ENCODE measurements around the gene PIMREG.

Gene PIMREG

GRCh38 chr17:6443692-6444570, at the start of gene PIMREG:
Gene PIMREG (plus strand): TSS chr17:6444455. CDS start chr17:6445111, 656 bp downstream.
- DNase-seq: peak; percentile 96

- DNase-seq: no peak
Measured at GRCh38 chr17:6398955-6399354, 45.3 kb upstream of the PIMREG start.

GRCh38 chr17:6402258-6402657, 42.0 kb upstream of the PIMREG start:
- no peak for DNase-seq

- no peak for DNase-seq
Measured at GRCh38 chr17:6408276-6408675, 36.0 kb upstream of the PIMREG start.

- DNase-seq: no peak
Measured at GRCh38 chr17:6408735-6409134, 35.5 kb upstream of the PIMREG start.

- no peak for DNase-seq
Measured at GRCh38 chr17:6413065-6413464, 31.2 kb upstream of the PIMREG start.

- DNase-seq: no peak
Measured at GRCh38 chr17:6415616-6416015, 28.6 kb upstream of the PIMREG start.

- no peak for DNase-seq
Measured at GRCh38 chr17:6420173-6420641, 24.0 kb upstream of the PIMREG start.

- peak; percentile 90 for DNase-seq
Measured at GRCh38 chr17:6421700-6422604, 22.3 kb upstream of the PIMREG start.

GRCh38 chr17:6422654-6423241, 21.5 kb upstream of the PIMREG start:
- DNase-seq: no peak

- DNase-seq: no peak
Measured at GRCh38 chr17:6423931-6424330, 20.3 kb upstream of the PIMREG start.

GRCh38 chr17:6425407-6425806, 18.8 kb upstream of the PIMREG start:
- DNase-seq: no peak

- no peak for DNase-seq
Measured at GRCh38 chr17:6426356-6427101, 17.7 kb upstream of the PIMREG start.

- peak; percentile 70 for DNase-seq
Measured at GRCh38 chr17:6427279-6427781, 16.9 kb upstream of the PIMREG start.

- DNase-seq: no peak
Measured at GRCh38 chr17:6428207-6428965, 15.9 kb upstream of the PIMREG start.

GRCh38 chr17:6429266-6429665, 15.0 kb upstream of the PIMREG start:
- no peak for DNase-seq

GRCh38 chr17:6430769-6431168, 13.5 kb upstream of the PIMREG start:
- no peak for DNase-seq

- DNase-seq: no peak
Measured at GRCh38 chr17:6435051-6435450, 9.2 kb upstream of the PIMREG start, which contains the start of gene AIPL1. Gene AIPL1 (minus strand): TSS chr17:6435121. CDS start chr17:6435104, 17 bp downstream.

GRCh38 chr17:6435968-6436367, 8.3 kb upstream of the PIMREG start:
- peak; percentile 76 for DNase-seq

GRCh38 chr17:6437466-6437865, 6.8 kb upstream of the PIMREG start:
- DNase-seq: no peak

- DNase-seq: no peak
Measured at GRCh38 chr17:6437956-6438355, 6.3 kb upstream of the PIMREG start.
